HCT116 (cell line): ENCODE data around the gene SEC16B. TPM values are rescaled to one million over a fixed set of nuclear protein-coding genes. Genes with fewer than 3 reads are reported as not detected.

Source experiments
- ATAC-seq: fragments of 200-7000 bp; cut with Tn5 transposase; 2 replicates; pipeline ENCODE4 v1.9.1; 2020; ENCODE audit warnings: mild to moderate bottlenecking, moderate library complexity
- BruUV-seq: library from RNA; stranded (reverse); fragments of 400-500 nt; replicated peaks from 2 replicates; lab custom pipeline; 2021; lab: Mats Ljungman, UMichigan
- CTCF ChIA-PET: fragments of 300-600 bp; sonication (Branson Sonifier 250); formaldehyde crosslinking; loops from one replicate; lab custom pipeline; 2021; ENCODE audit warnings: antibody characterized with exemption; lab: Charles Lee
- POLR2A ChIA-PET: fragments of 300-600, 350-600 bp; sonication (Branson Sonifier 250); formaldehyde crosslinking; loops from one replicate; lab custom pipeline; 2021; ENCODE audit warnings: antibody characterized with exemption; lab: Charles Lee
- RAD21 ChIA-PET, 2 experiments: fragments of 300-600 bp; sonication (Branson Sonifier 250); formaldehyde crosslinking; loops; one replicate each; lab custom pipeline; 2023; ENCODE audit warnings: low total read pairs in 2 of 2; ENCODE audit not compliant: uncharacterized antibody in 2 of 2, unreplicated experiment in 2 of 2, low non-redundant PET in 1 of 2; lab: Charles Lee
- DNase-seq: peaks from one replicate; pipeline ENCODE4 v3.0.0-alpha.2; 2010; ENCODE audit warnings: low read depth, low spot score
- H2AFZ ChIP-seq: fragments of 200-600 bp; shearing (Covaris generic), sonication (generic); 2 replicates; pipeline ENCODE4 v1.6.1; 2017; ENCODE audit warnings: low read depth, mixed run types, mixed read lengths, antibody characterized with exemption, low read length; ENCODE audit not compliant: poor library complexity, severe bottlenecking
- H3K27ac ChIP-seq: 2 replicates; pipeline ENCODE4 v1.5.1; 2012; ENCODE audit warnings: low read depth, low read length
- H3K27me3 ChIP-seq: fragments of 200-600 bp; sonication (generic); 2 replicates; pipeline ENCODE4 v1.6.1; 2016; ENCODE audit warnings: mixed run types, low read length, mixed read lengths; ENCODE audit not compliant: insufficient read depth
- H3K36me3 ChIP-seq, 2 experiments: fragments of 200-500 bp in 1 of 2; fragments of 200-600 bp in 1 of 2; sonication (Bioruptor generic) in 1 of 2; sonication (generic) in 1 of 2; 2 replicates each; pipeline versions ENCODE4 v1.5.1 to v1.6.1; 2014 to 2016; ENCODE audit warnings: low read length in 2 of 2, inconsistent platforms in 1 of 2, mixed read lengths in 1 of 2, mixed run types in 1 of 2; ENCODE audit not compliant: insufficient read depth in 2 of 2, control insufficient read depth in 1 of 2
- H3K4me1 ChIP-seq, 2 experiments: fragments of 200-600 bp in 1 of 2; sonication (generic) in 1 of 2; 2 replicates each; pipeline versions ENCODE4 v1.5.1 to v1.6.1; 2012 to 2017; ENCODE audit warnings: low read length in 2 of 2, inconsistent platforms in 1 of 2, mild to moderate bottlenecking in 1 of 2, mixed read lengths in 1 of 2, mixed run types in 1 of 2, moderate library complexity in 1 of 2; ENCODE audit not compliant: insufficient read depth in 2 of 2, control insufficient read depth in 1 of 2
- H3K4me2 ChIP-seq: fragments of 200-600 bp; sonication (generic); 2 replicates; pipeline ENCODE4 v1.6.1; 2017; ENCODE audit warnings: mixed run types, low read length, mixed read lengths
- H3K4me3 ChIP-seq, 2 experiments: fragments of 200-600 bp in 1 of 2; sonication (generic) in 1 of 2; replicated peaks in 1 of 2; 2 replicates each; pipeline ENCODE4 v1.5.1; 2011 to 2016; ENCODE audit warnings: low read length in 2 of 2, control low read depth in 1 of 2, low read depth in 1 of 2, mild to moderate bottlenecking in 1 of 2, mixed read lengths in 1 of 2, mixed run types in 1 of 2
- H3K79me2 ChIP-seq: fragments of 200-600 bp; sonication (generic); 2 replicates; pipeline ENCODE4 v1.6.1; 2017; ENCODE audit warnings: mild to moderate bottlenecking, mixed run types, low read length, moderate library complexity, mixed read lengths; ENCODE audit not compliant: insufficient read depth
- H3K9ac ChIP-seq: fragments of 200-600 bp; sonication (generic); 2 replicates; pipeline ENCODE4 v1.6.1; 2016; ENCODE audit warnings: low read length, mixed read lengths
- H3K9me2 ChIP-seq: fragments of 200-600 bp; sonication (generic), shearing (Covaris generic); 2 replicates; pipeline ENCODE4 v1.6.1; 2017; ENCODE audit warnings: mixed run types, mild to moderate bottlenecking, moderate library complexity; ENCODE audit not compliant: insufficient read depth
- H3K9me3 ChIP-seq, 2 experiments: fragments of 200-500 bp in 1 of 2; fragments of 200-600 bp in 1 of 2; sonication (Bioruptor generic) in 1 of 2; sonication (generic) in 1 of 2; 2 replicates each; pipeline ENCODE4 v1.6.1; 2014 to 2017; ENCODE audit warnings: low read length in 2 of 2, mixed read lengths in 2 of 2, inconsistent platforms in 1 of 2, low read depth in 1 of 2, mild to moderate bottlenecking in 1 of 2, mixed run types in 1 of 2, moderate library complexity in 1 of 2; ENCODE audit not compliant: control insufficient read depth in 1 of 2, insufficient read depth in 1 of 2
- H4K20me1 ChIP-seq: fragments of 200-600 bp; sonication (generic), shearing (Covaris generic); 2 replicates; pipeline ENCODE4 v1.6.1; 2017; ENCODE audit warnings: mixed run types, mild to moderate bottlenecking, moderate library complexity; ENCODE audit not compliant: insufficient read depth
- CBX3 ChIP-seq: IDR thresholded peaks from 2 replicates; pipeline ENCODE4 v1.6.1; 2012; ENCODE audit warnings: low read depth
- EGR1 ChIP-seq: IDR thresholded peaks from 2 replicates; pipeline ENCODE4 v1.6.1; 2012; ENCODE audit warnings: low read depth
- ELF1 ChIP-seq: IDR thresholded peaks from 2 replicates; pipeline ENCODE4 v1.6.1; 2012; ENCODE audit warnings: low read depth, borderline replicate concordance
- EZH2 ChIP-seq: fragments of 200-600 bp; sonication (generic); IDR thresholded peaks from 2 replicates; pipeline ENCODE4 v1.6.1; 2017; ENCODE audit warnings: antibody characterized with exemption, mixed run types
- EZH2phosphoT487 ChIP-seq: fragments of 200-600 bp; IDR thresholded peaks from 2 replicates; pipeline ENCODE4 v1.6.1; 2018; ENCODE audit warnings: antibody characterized with exemption, borderline replicate concordance
- FOSL1 ChIP-seq: IDR thresholded peaks from 2 replicates; pipeline ENCODE4 v1.6.1; 2012; ENCODE audit warnings: low read depth
- POLR2A ChIP-seq: IDR thresholded peaks from 2 replicates; pipeline ENCODE4 v1.7.0; 2011; ENCODE audit warnings: borderline replicate concordance; ENCODE audit not compliant: insufficient read depth, insufficient read length; ENCODE audit errors: extremely low read depth
- REST ChIP-seq: IDR thresholded peaks from 2 replicates; pipeline ENCODE4 v1.6.1; 2012; ENCODE audit warnings: low read depth
- SIN3A ChIP-seq: IDR thresholded peaks from 2 replicates; pipeline ENCODE4 v1.6.1; 2012; ENCODE audit warnings: low read depth
- SP1 ChIP-seq: IDR thresholded peaks from 2 replicates; pipeline ENCODE4 v1.6.1; 2012; ENCODE audit warnings: low read depth
- TCF7L2 ChIP-seq: IDR thresholded peaks from 2 replicates; pipeline ENCODE4 v1.7.0; 2011; ENCODE audit warnings: borderline replicate concordance, inconsistent platforms; ENCODE audit not compliant: insufficient read depth, insufficient read length; ENCODE audit errors: extremely low read depth
- YY1 ChIP-seq: IDR thresholded peaks from 2 replicates; pipeline ENCODE4 v1.6.1; 2011; ENCODE audit warnings: low read length, low read depth, moderate library complexity, mild to moderate bottlenecking; ENCODE audit not compliant: insufficient replicate concordance; ENCODE audit errors: extremely low read depth
- ZBTB33 ChIP-seq: IDR thresholded peaks from 2 replicates; pipeline ENCODE4 v1.6.1; 2011; ENCODE audit warnings: mild to moderate bottlenecking, low read length, moderate library complexity; ENCODE audit not compliant: insufficient replicate concordance; ENCODE audit errors: extremely low read depth
- ZFX ChIP-seq: fragments of 450-650 bp; IDR thresholded peaks from 2 replicates; pipeline ENCODE4 v1.6.1; 2017
- intact Hi-C: fragments of 100-400 bp; cut with micrococcal nuclease; formaldehyde crosslinking; loops from 2 replicates; pipeline ENCODE4 v1.10.0; 2022
- total RNA-seq: library from RNA; stranded (reverse); gene quantifications from one replicate; pipeline ENCODE4 v1.2.1, GENCODE V29; 2021; ENCODE audit not compliant: unreplicated experiment

The SEC16B gene
- total RNA-seq, 1 experiment from 2014 or later: 1.2 TPM

- ChIA-PET POLR2A (no interaction called here), RAD21 (no interaction called here), CTCF (no interaction called here)
- DNase-seq: no peak
- BruUV-seq: no TSS peak
- H3K4me1 ChIP-seq: no peaks in the 10 kb centered on the region
- H3K27me3 ChIP-seq: no peaks in the 10 kb centered on the region
- intact Hi-C loops: no loop called here
- no peak overlapping the region for H3K4me2 ChIP-seq
- no peak overlapping the region for H2AFZ ChIP-seq
- H3K79me2 ChIP-seq: no peaks in the 10 kb centered on the region
- no peaks in the 10 kb centered on the region for H3K9me3 ChIP-seq
- no peak for TF ChIP-seq EGR1
- no peak for TF ChIP-seq EZH2phosphoT487
- TF ChIP-seq ZBTB33: no peak
- no peak for TF ChIP-seq EZH2
- no peak for TF ChIP-seq ZFX
- TF ChIP-seq YY1: no peak
- TF ChIP-seq POLR2A: no peak
- no peak for TF ChIP-seq CBX3
- no peaks in the 10 kb centered on the region for H4K20me1 ChIP-seq
- H3K36me3 ChIP-seq: no peaks in the 10 kb centered on the region
- no peak for ATAC-seq
- H3K4me3 ChIP-seq: no peak overlapping the region
- no peak overlapping the region for H3K27ac ChIP-seq
- H3K9ac ChIP-seq: no peak overlapping the region
- no peaks in the 10 kb centered on the region for H3K9me2 ChIP-seq
Observed at GRCh38 chr1:177969109-177969508, 749 bp downstream of the SEC16B start.

- no TSS peak for BruUV-seq
- ATAC-seq: no peak
- Histone ChIP-seq H3K9me3 (no peaks in the 10 kb centered on the region), H3K79me2 (no peaks in the 10 kb centered on the region), H3K4me2 (no peak overlapping the region), H3K27me3 (no peaks in the 10 kb centered on the region), H3K4me1 (no peaks in the 10 kb centered on the region), H3K27ac (no peak overlapping the region), H2AFZ (no peak overlapping the region), H3K4me3 (no peak overlapping the region), H3K9ac (no peak overlapping the region), H3K36me3 (no peaks in the 10 kb centered on the region), H4K20me1 (no peaks in the 10 kb centered on the region), H3K9me2 (no peaks in the 10 kb centered on the region)
- DNase-seq: no peak
- RAD21 ChIA-PET: no interaction called here
- CTCF ChIA-PET: no interaction called here
- POLR2A ChIA-PET: no interaction called here
- intact Hi-C loops: no loop called here
- no peak for TF ChIP-seq SP1
- TF ChIP-seq TCF7L2: no peak
- TF ChIP-seq YY1: no peak
- TF ChIP-seq EGR1: no peak
- TF ChIP-seq EZH2: no peak
- no peak for TF ChIP-seq SIN3A
- TF ChIP-seq FOSL1: no peak
- TF ChIP-seq REST: no peak
- TF ChIP-seq EZH2phosphoT487: no peak
- no peak for TF ChIP-seq ELF1
- TF ChIP-seq ZFX: no peak
Observed at GRCh38 chr1:177966199-177966598, 3.7 kb downstream of the SEC16B start.
